NOMO-1 treated with DMSO at 0.1 percent for 48 hours (cell line): ENCODE data around the gene SLC35F1.
"Not testable (repeated sequence)": the region's sequence is repeated elsewhere in the genome, so short reads cannot be mapped to it uniquely, and the experiment has no call there.

Experiments used
- DNase-seq: peaks from one replicate; lab custom pipeline; 2025; ENCODE audit not compliant: unreplicated experiment; lab: John Stamatoyannopoulos, UW

The SLC35F1 gene

GRCh38 chr6:117989086-117989485 is 82.0 kb downstream of the SLC35F1 start:
- DNase-seq = no peak

- DNase-seq = no peak
Measured at GRCh38 chr6:117990151-117990550, 83.1 kb downstream of the SLC35F1 start.

- DNase-seq = no peak
Measured at GRCh38 chr6:117992856-117993255, 85.8 kb downstream of the SLC35F1 start.

- DNase-seq = no peak
Measured at GRCh38 chr6:118012944-118013343, 105.9 kb downstream of the SLC35F1 start.

- no peak for DNase-seq
Measured at GRCh38 chr6:118016532-118016931, 109.5 kb downstream of the SLC35F1 start.

GRCh38 chr6:118017301-118017848 is 110.3 kb downstream of the SLC35F1 start:
- no peak for DNase-seq

DNA sequence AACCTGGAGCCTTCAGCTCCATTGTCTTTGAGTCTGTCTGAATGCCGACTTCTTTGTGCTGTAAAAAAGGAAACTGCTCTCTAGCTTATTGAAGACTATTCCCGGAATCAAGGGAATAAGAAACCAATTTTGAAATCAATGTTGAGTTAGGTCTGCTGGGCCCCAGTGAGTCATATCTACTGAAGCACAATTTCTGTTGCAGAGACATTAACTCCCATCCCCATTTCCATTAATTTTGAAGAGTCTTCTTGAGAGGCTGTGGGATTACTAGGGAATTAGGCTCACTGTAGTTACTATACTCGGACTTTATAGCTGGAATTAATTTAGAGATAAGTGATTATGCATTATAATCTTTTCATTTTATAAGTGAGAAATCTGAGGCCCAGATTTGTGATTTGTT is 116.7 kb downstream of the SLC35F1 start:
- no peak for DNase-seq

DNA sequence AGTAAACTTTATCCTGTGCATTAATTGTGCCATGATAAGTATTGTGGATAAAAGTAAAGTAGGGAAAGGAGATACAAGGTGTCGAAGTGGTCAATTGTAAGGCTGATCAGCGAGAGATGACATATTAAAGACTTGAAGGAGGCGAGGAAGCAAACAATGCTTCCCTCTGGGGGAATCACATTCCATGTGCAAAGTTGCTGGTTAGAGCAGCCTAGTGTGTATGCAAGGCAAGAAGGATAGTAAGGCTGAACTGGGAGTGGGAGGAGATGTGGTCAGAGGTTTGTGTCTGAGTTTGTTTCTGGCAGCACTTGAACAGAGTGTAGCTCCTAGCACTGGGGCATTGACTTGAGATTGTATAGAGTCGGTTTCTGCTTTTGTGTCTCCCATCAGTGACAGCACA is 122.9 kb downstream of the SLC35F1 start:
- no peak for DNase-seq

DNA sequence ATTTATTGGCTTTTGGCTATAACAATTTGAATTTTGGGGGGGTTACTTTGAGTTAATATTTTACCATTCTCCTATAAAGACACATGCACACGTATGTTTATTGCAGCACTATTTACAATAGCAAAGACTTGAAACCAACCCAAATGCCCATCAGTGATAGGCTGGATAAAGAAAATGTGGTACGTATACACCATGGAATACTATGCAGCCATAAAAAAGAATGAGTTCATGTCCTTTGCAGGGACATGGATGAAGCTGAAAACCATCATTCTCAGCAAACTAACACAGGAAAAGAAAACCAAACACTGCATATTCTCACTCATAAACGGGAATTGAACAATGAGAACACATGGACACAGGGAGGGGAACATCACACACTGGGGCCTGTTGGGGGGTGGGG is 130.4 kb downstream of the SLC35F1 start:
- not testable (repeated sequence) for DNase-seq

DNA sequence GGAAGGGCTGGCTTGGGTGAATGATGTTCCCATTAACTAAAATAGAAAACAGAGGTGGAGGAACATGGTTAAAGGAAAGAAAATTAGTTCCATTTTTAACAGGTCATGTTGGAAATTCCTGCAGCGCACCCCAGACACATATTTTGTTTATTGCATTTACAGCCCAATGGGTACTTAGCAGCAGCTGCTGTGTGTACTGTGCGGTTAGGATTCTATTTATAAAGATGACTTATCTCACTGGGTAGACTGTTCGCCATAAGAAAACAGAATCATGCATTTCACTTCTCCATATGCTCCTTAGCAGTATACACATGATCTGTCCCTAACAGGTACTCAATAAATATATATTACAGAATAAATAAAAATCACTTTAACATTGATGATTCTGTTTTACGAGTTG is 135.8 kb downstream of the SLC35F1 start:
- peak; percentile 24 for DNase-seq

GRCh38 chr6:118044275-118044674 is 137.2 kb downstream of the SLC35F1 start:
- DNase-seq = no peak

DNA sequence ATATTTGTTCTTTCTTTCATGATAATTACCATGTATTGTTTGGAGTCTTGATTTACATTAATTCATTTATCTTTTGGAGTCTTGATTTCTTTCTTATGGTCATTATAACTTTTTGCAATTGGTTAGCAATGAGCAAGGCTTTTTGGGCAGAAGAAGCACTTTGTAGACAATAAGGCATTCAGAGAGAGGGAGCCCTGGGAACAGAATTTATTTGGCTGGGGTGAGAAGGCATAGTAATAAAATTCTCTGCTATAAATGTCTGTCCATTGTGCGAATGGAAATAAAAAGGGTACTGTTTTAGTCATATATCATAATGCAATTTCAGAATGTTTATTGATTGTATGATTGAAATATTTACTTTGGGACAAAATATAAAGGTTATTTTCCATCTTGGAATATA is 147.0 kb downstream of the SLC35F1 start:
- DNase-seq = no peak

GRCh38 chr6:118061666-118062065 is 154.6 kb downstream of the SLC35F1 start:
- no peak for DNase-seq

DNA sequence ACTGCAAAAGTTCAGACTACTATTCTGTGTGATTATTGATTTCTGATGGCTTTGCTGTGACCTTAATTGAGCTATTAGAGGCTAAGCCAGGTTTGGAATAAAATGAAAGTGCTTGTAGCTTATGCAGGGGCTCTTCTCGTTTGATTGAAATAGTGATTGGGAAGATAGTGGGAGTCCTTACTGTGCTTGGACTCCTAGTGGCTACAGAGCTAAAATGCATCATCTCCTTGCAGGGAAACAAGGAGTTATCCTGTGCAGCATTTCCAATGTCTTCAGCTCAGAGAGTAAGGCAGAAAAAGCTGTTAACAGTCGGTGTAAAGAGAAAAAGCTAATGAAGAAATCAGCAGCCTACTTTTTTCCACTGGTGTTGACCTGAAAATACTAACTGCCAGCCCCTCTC is 173.5 kb downstream of the SLC35F1 start:
- no peak for DNase-seq

GRCh38 chr6:118083711-118084110 is 176.6 kb downstream of the SLC35F1 start:
- DNase-seq = no peak

DNA sequence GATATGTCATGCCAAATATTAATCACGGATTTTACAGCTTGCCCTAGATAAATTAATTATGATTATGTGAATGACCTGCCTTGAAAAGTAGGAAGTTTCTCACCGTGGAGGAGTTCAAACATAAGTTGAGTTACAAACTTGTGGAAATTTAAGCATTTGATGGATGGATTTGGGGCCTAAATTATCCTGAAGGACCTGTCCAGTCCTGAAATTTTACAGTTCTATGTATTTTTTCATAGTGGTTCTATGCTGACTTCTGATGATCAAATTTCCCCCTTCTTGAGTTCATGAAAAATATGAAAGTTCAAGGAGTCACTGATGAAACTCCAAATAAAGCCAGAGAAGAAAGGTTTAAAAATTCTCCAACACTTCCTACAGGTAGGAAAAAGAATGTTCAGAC is 178.6 kb downstream of the SLC35F1 start:
- DNase-seq = no peak

DNA sequence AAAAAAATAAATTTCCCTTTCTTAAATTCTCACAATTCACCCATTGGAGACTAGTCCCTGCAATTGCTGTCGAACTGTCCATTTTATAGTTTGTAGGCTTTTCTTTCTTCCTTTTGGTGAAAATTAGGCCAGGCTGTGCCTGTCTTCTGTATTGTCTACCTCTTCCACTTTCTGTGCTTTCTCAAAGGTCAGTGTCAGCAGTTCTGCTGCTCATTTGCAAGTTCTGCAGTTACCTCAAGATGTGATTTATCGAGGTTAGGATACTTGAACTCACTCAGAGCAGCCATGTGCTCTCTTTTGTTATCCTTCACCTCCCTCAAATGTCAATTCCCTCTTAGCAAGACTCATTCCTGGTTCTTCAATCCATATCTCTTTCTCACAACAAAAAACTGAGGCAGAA is 179.1 kb downstream of the SLC35F1 start:
- DNase-seq = no peak

DNA sequence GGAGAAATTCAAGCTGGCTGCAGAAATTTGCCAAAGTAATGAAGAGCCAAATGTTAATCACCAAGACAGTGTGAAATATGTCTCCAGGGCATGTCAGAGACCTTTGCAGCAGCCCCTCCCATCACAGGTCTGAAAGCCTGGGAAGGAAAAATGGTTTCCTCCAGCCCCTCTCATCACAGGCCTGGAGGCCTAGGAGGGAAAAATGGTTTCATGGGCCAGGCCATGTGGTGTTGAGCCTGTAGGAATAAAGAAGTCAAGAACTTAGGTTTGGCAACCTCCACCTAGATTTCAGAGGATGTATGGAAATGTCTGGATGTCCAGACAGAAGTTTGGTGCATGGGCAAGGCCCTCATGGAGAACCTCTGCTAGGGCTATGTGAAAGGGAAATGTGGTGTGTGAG is 185.0 kb downstream of the SLC35F1 start:
- DNase-seq = no peak

DNA sequence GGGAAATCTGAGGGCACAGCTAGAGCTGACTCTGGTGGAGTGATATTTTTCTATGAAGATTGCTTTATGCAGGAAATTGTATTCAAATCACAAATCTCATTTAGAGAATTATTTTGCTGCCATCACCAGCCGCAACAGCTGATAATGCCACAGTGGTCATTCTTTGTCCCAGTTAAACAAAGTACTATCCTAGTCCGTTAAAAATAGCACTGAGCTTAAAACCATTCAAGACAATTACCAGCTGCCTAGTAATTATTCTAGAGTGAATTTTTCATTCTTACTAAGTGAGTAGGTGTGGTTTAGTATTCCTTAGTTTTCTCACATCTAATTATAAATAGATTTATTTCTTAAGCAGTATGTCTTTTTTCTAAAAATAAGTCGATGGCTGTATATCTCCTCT is 190.5 kb downstream of the SLC35F1 start:
- no peak for DNase-seq

DNA sequence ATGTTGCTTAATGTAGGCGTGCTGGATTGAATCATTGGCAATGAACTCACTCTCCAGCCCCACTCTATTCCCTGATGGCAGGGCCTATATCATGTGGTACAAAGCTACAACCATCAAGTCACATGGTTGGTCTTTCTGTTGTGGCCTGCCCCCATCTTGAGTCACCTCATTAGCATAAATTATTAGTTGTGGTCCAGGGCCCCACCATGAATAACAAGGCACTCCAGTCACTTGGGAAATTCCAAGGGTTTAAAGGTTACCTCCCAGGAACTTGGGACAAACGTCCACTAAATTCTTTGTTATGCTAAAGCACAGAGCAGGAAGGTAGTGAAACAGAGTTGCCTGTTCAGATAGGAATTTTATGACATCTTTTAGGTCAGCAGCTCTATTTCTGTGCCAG is 193.7 kb downstream of the SLC35F1 start:
- DNase-seq = no peak

DNA sequence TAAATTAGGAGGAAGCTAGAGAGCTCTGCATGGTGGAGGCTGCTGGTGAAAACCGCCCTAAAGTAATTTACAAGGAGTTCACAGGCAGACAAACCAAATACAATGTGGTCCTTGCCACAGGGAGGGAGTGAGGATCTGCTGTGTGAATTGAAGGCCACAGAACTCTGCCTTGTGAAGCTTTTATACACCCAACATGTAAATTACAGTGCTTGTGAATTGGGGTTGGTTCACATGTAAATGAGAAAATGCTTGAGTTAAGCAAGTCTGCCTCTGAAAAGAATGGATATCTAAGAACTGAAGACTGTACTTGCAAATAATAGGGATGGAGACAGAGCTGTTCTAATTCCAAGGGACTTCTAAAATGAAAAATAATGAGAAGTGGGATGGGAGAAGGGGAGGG is 194.2 kb downstream of the SLC35F1 start:
- peak; percentile 2 for DNase-seq

DNA sequence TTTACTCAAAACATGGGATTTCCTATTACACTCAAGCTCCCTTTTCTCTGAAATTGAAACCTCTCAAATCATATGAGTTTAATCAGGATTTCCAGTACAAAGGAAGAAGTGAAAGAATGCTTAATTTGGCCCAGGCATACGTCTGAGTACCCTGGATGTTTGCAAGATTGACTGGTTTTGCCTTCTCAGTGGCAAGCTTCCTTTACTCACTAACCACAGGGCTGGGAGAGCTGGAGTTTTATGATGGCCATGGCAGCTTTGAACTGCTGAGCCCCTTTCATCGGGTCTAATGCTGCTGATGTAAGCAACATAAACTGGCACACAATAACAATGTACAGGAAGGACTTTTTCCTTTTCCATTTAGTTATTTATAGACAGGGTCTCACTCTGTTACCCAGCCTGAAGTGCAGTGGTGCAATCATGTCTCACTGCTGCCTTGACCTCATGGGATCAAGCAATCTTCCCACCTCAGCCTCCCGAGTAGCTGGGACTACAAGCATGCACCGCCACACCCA is 194.8 kb downstream of the SLC35F1 start:
- no peak for DNase-seq

DNA sequence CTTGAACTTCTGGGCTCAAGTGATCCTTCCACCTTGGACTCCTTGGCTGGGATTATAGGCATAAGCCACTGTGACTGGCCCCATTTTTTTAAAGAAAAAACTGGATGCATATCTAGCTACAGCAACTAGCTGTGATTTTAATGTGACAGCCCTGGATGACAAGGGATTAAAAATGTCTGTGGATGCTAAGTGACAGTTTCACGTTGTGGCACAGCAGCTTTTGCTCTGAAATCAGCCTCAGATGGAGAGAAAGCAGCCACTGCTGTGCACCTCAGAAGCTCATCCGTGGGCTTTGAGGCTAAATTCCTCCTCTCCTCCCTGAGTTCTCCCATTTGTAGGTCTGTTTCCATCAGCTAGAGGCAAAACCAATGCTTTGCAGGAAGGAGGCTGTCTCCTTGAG is 195.3 kb downstream of the SLC35F1 start:
- no peak for DNase-seq
